Measurements from ENCODE around the gene SLC22A6.
A peak's percentile ranks its signal among the peaks of the same experiment; 100 is the strongest.

Gene SLC22A6

GRCh38 chr11:62931499-62932278 lies 53.1 kb downstream of the SLC22A6 start:
- no peak for DNase-seq

DNA sequence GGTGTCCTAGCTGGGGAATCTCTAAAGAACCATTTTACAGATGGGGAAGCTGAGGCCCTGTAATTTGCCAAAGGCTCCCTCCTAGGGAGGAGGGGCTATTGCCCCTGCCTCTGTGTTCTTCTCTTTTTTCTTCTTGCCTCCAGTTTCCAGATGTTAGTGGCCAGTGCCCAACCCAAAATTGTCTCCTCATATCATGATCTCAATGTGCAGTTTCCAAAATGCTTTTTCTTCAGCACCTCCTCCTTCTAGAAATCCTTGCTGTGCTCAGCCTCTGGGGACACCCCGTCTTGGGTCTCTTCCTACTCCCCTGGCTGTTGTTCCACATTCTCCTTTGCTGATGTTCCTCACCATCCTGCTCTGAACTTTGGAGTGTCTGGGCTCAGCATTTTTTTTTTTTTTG lies 54.1 kb downstream of the SLC22A6 start:
- no peak for DNase-seq

GRCh38 chr11:62930157-62930556 lies 54.6 kb downstream of the SLC22A6 start:
- no peak for DNase-seq

GRCh38 chr11:62928011-62928410 lies 56.8 kb downstream of the SLC22A6 start:
- peak in 1 of 3 experiments; percentile 58 for DNase-seq

- DNase-seq = no peak
Observed at GRCh38 chr11:62926680-62927455, 57.9 kb downstream of the SLC22A6 start.

All from NCI-H1417 (cell line).